ENCODE results near the gene ITGA2. TPM values are rescaled to one million over a fixed set of nuclear protein-coding genes. Genes with fewer than 3 reads are reported as not detected.

ITGA2 gene
- total RNA-seq, 1 experiment from 2014 or later, result 0.95 TPM

GRCh38 chr5:53002491-53002890 is 13.3 kb downstream of the ITGA2 start:
- Histone ChIP-seq H3K27me3 (no peaks in the 10 kb centered on the region), H3K4me3 (no peak overlapping the region), H3K9me3 (no peaks in the 10 kb centered on the region), H3K36me3 (no peaks in the 10 kb centered on the region; the same call in none of the 2 replicates)
- DNase-seq, result no peak

- H3K36me3 ChIP-seq, result no peaks in the 10 kb centered on the region; the same call in none of the 2 replicates
- H3K4me3 ChIP-seq, result no peak overlapping the region
- no peaks in the 10 kb centered on the region for H3K9me3 ChIP-seq
- no peak for DNase-seq
- H3K27me3 ChIP-seq, result no peaks in the 10 kb centered on the region
Measured at GRCh38 chr5:53003144-53003543, 14.0 kb downstream of the ITGA2 start.

- no peak for DNase-seq
Measured at GRCh38 chr5:53006911-53007890, 18.0 kb downstream of the ITGA2 start.

GRCh38 chr5:53008751-53009150 is 19.6 kb downstream of the ITGA2 start:
- no peaks in the 10 kb centered on the region for H3K27me3 ChIP-seq
- no peaks in the 10 kb centered on the region for H3K9me3 ChIP-seq
- DNase-seq, result peak; percentile 48
- no peaks in the 10 kb centered on the region for H3K36me3 ChIP-seq
- H3K4me3 ChIP-seq, result no peak overlapping the region

More at GRCh38 chr5:53006911-53007890, 18.0 kb downstream of the ITGA2 start:
- Histone ChIP-seq H3K9me3 (no peaks in the 10 kb centered on the region), H3K27me3 (no peaks in the 10 kb centered on the region), H3K4me3 (no peak overlapping the region), H3K36me3 (no peaks in the 10 kb centered on the region; the same call in 1 of the 2 replicates)

- Histone ChIP-seq H3K9me3 (peaks cover 3% of the 10 kb centered on the region; the same call in 1 of the 2 replicates), H3K27me3 (no peaks in the 10 kb centered on the region)
- DNase-seq, result no peak
Measured at GRCh38 chr5:53009816-53010215, 20.7 kb downstream of the ITGA2 start.

GRCh38 chr5:53010814-53011213 is 21.7 kb downstream of the ITGA2 start:
- no peak for DNase-seq

More at GRCh38 chr5:53009816-53010215, 20.7 kb downstream of the ITGA2 start:
- H3K36me3 ChIP-seq, result no peaks in the 10 kb centered on the region
- H3K4me3 ChIP-seq, result no peak overlapping the region

GRCh38 chr5:53011233-53011632 is 22.1 kb downstream of the ITGA2 start:
- H3K4me3 ChIP-seq, result no peak overlapping the region
- H3K27me3 ChIP-seq, result no peaks in the 10 kb centered on the region
- no peaks in the 10 kb centered on the region for H3K36me3 ChIP-seq
- peaks cover 7% of the 10 kb centered on the region for H3K9me3 ChIP-seq
- DNase-seq, result no peak

More at GRCh38 chr5:53010814-53011213, 21.7 kb downstream of the ITGA2 start:
- Histone ChIP-seq H3K9me3 (peaks cover 5% of the 10 kb centered on the region; the same call in 1 of the 2 replicates), H3K4me3 (no peak overlapping the region), H3K36me3 (no peaks in the 10 kb centered on the region), H3K27me3 (no peaks in the 10 kb centered on the region)

GRCh38 chr5:53013857-53014256 is 24.7 kb downstream of the ITGA2 start:
- no peaks in the 10 kb centered on the region for H3K27me3 ChIP-seq
- H3K4me3 ChIP-seq, result no peak overlapping the region
- no peaks in the 10 kb centered on the region for H3K36me3 ChIP-seq
- H3K9me3 ChIP-seq, result peaks cover 9% of the 10 kb centered on the region
- no peak for DNase-seq

- Histone ChIP-seq H3K4me3 (no peak overlapping the region), H3K9me3 (peaks cover 10% of the 10 kb centered on the region), H3K27me3 (no peaks in the 10 kb centered on the region), H3K36me3 (no peaks in the 10 kb centered on the region)
- no peak for DNase-seq
Measured at GRCh38 chr5:53017383-53017782, 28.2 kb downstream of the ITGA2 start.

- DNase-seq, result no peak
- Histone ChIP-seq H3K36me3 (no peaks in the 10 kb centered on the region), H3K27me3 (no peaks in the 10 kb centered on the region), H3K9me3 (peaks cover 10% of the 10 kb centered on the region), H3K4me3 (no peak overlapping the region)
Measured at GRCh38 chr5:53017794-53018391, 28.7 kb downstream of the ITGA2 start.

GRCh38 chr5:53019320-53019719 is 30.2 kb downstream of the ITGA2 start:
- Histone ChIP-seq H3K4me3 (no peak overlapping the region), H3K9me3 (peaks cover 10% of the 10 kb centered on the region), H3K27me3 (no peaks in the 10 kb centered on the region), H3K36me3 (no peaks in the 10 kb centered on the region)
- peak; percentile 53 for DNase-seq

GRCh38 chr5:53022930-53023511 is 33.9 kb downstream of the ITGA2 start:
- 0 out of 2 replicates have a peak, but pooled peaks cover 2% of the 10 kb centered on the region for H3K9me3 ChIP-seq
- H3K27me3 ChIP-seq, result no peaks in the 10 kb centered on the region
- DNase-seq, result no peak
- no peaks in the 10 kb centered on the region for H3K36me3 ChIP-seq
- no peak overlapping the region for H3K4me3 ChIP-seq

GRCh38 chr5:53023969-53024368 is 34.8 kb downstream of the ITGA2 start:
- H3K36me3 ChIP-seq, result no peaks in the 10 kb centered on the region
- peak; percentile 22 for DNase-seq
- H3K4me3 ChIP-seq, result no peak overlapping the region
- H3K27me3 ChIP-seq, result no peaks in the 10 kb centered on the region
- 0 out of 2 replicates have a peak, but pooled peaks cover 2% of the 10 kb centered on the region for H3K9me3 ChIP-seq

GRCh38 chr5:53024535-53024934 is 35.4 kb downstream of the ITGA2 start:
- Histone ChIP-seq H3K27me3 (no peaks in the 10 kb centered on the region), H3K9me3 (no peaks in the 10 kb centered on the region), H3K36me3 (no peaks in the 10 kb centered on the region), H3K4me3 (no peak overlapping the region)
- DNase-seq, result no peak

- no peak overlapping the region for H3K4me3 ChIP-seq
- no peaks in the 10 kb centered on the region for H3K9me3 ChIP-seq
- no peak for DNase-seq
- no peaks in the 10 kb centered on the region for H3K36me3 ChIP-seq
- H3K27me3 ChIP-seq, result no peaks in the 10 kb centered on the region
Measured at GRCh38 chr5:53025487-53025886, 36.3 kb downstream of the ITGA2 start.

GRCh38 chr5:53027913-53028312 is 38.8 kb downstream of the ITGA2 start:
- no peaks in the 10 kb centered on the region for H3K27me3 ChIP-seq

GRCh38 chr5:53029608-53030007 is 40.5 kb downstream of the ITGA2 start:
- no peaks in the 10 kb centered on the region for H3K36me3 ChIP-seq
- no peaks in the 10 kb centered on the region for H3K9me3 ChIP-seq
- no peak overlapping the region for H3K4me3 ChIP-seq
- no peaks in the 10 kb centered on the region for H3K27me3 ChIP-seq
- no peak for DNase-seq

More at GRCh38 chr5:53027913-53028312, 38.8 kb downstream of the ITGA2 start:
- H3K9me3 ChIP-seq, result no peaks in the 10 kb centered on the region
- peak; percentile 91 for DNase-seq
- no peak overlapping the region for H3K4me3 ChIP-seq
- no peaks in the 10 kb centered on the region for H3K36me3 ChIP-seq
